Measurements from ENCODE around the gene FLYWCH2. TPM values are rescaled to one million over a fixed set of nuclear protein-coding genes. Genes with fewer than 3 reads are reported as not detected.

Gene FLYWCH2
- total RNA-seq, 4 donors from 2014 or later = 19.5 to 54.5 (median 30.2) TPM

GRCh38 chr16:2898831-2899563 lies 16.0 kb downstream of the FLYWCH2 start:
- H3K4me3 ChIP-seq = no peak overlapping the region
- DNase-seq (no peak), ATAC-seq (no peak)
- peaks cover 4 to 6% of the 10 kb centered on the region in 2 donors for H3K4me1 ChIP-seq
- TF ChIP-seq, protein P1, sequence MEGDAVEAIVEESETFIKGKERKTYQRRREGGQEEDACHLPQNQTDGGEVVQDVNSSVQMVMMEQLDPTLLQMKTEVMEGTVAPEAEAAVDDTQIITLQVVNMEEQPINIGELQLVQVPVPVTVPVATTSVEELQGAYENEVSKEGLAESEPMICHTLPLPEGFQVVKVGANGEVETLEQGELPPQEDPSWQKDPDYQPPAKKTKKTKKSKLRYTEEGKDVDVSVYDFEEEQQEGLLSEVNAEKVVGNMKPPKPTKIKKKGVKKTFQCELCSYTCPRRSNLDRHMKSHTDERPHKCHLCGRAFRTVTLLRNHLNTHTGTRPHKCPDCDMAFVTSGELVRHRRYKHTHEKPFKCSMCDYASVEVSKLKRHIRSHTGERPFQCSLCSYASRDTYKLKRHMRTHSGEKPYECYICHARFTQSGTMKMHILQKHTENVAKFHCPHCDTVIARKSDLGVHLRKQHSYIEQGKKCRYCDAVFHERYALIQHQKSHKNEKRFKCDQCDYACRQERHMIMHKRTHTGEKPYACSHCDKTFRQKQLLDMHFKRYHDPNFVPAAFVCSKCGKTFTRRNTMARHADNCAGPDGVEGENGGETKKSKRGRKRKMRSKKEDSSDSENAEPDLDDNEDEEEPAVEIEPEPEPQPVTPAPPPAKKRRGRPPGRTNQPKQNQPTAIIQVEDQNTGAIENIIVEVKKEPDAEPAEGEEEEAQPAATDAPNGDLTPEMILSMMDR (IDR thresholded peaks at IDR 0.05 in 4 of 5, conservative IDR thresholded peaks at IDR 0.05 in 1 of 5) = no peak
- no peak for TF ChIP-seq POLR2A (IDR thresholded peaks at IDR 0.05)
- H3K36me3 ChIP-seq = peaks cover 0 to 6% of the 10 kb centered on the region in 2 donors
- no peak overlapping the region for H3K27ac ChIP-seq
- H3K27me3 ChIP-seq = no peaks in the 10 kb centered on the region
- in situ Hi-C loops (cut with MboI; ENCODE audit: low sequenced_read_pairs in 4 of 4) = no loop called here
- H3K9me3 ChIP-seq = no peaks in the 10 kb centered on the region
- intact Hi-C loops (cut with DNase I; ENCODE audit: low total_unique reads) = no loop called here

- in situ Hi-C loops (cut with MboI; ENCODE audit: low sequenced_read_pairs in 4 of 4) = no loop called here
- Histone ChIP-seq H3K9me3 (no peaks in the 10 kb centered on the region), H3K27ac (no peak overlapping the region), H3K36me3 (peaks cover 0 to 6% of the 10 kb centered on the region in 2 donors), H3K4me1 (peaks cover 4 to 7% of the 10 kb centered on the region in 2 donors), H3K4me3 (no peak overlapping the region), H3K27me3 (no peaks in the 10 kb centered on the region)
- intact Hi-C loops (cut with DNase I; ENCODE audit: low total_unique reads) = no loop called here
- ATAC-seq (no peak), DNase-seq (no peak)
- no peak for TF ChIP-seq POLR2A (IDR thresholded peaks at IDR 0.05)
- TF ChIP-seq, protein P1 (IDR thresholded peaks at IDR 0.05 in 4 of 5, conservative IDR thresholded peaks at IDR 0.05 in 1 of 5) = no peak
These were observed 16.6 kb downstream of the FLYWCH2 start for GRCh38 chr16:2899564-2900072.

- no peak for TF ChIP-seq POLR2A (IDR thresholded peaks at IDR 0.05)
- TF ChIP-seq, protein P1 (IDR thresholded peaks at IDR 0.05 in 4 of 5, conservative IDR thresholded peaks at IDR 0.05 in 1 of 5) = no peak
- intact Hi-C loops (cut with DNase I; ENCODE audit: low total_unique reads) = no loop called here
These were observed 17.6 kb downstream of the FLYWCH2 start for GRCh38 chr16:2900526-2901075.

DNA sequence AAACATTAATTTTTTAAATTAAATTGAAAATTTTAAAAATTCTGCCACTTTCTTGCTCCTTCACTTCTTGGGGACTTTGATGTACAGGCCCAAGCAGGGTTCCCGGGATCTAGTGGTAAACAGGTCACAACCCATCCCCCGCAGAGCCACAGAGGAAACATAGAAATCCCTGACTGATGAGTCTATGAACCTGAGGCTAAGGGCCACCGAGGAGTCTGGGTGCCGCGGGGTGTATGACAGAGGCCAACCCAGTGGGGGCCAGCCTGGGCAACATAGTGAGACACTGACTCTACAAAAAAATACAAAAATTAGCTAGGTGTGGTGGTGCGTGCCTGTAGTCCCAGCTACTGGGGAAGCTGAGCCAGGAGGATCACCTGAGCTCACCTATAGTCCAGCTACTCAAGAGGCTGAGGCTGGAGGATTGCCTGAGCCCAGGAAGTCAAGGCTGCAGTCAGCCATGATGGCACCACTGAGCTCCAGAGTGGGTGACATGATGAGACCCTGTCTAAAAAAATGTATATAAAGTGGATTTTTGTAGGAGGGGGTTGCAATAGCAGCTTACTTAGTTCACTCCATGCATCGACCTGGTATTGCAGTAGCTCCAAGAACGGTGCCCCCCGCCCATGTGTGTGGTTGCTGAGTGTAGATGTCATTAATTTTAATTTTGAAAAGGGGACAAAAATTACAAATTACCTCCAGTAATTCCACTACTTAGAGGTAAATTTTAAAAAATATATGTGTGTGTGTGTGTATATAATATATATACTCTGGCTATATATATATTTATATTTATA lies 19.5 kb downstream of the FLYWCH2 start:
- intact Hi-C loops (cut with DNase I; ENCODE audit: low total_unique reads) (no loop called here), in situ Hi-C loops (cut with MboI; ENCODE audit: low sequenced_read_pairs in 4 of 4) (no loop called here)
- ATAC-seq (no peak), DNase-seq (no peak)
- peaks cover 11 to 14% of the 10 kb centered on the region in 2 donors for H3K4me1 ChIP-seq
- no peaks in the 10 kb centered on the region for H3K36me3 ChIP-seq
- no peaks in the 10 kb centered on the region for H3K27me3 ChIP-seq
- H3K9me3 ChIP-seq = no peaks in the 10 kb centered on the region
- TF ChIP-seq POLR2A (IDR thresholded peaks at IDR 0.05) = no peak
- TF ChIP-seq, protein P1 (IDR thresholded peaks at IDR 0.05 in 4 of 5, conservative IDR thresholded peaks at IDR 0.05 in 1 of 5) = no peak
- no peak overlapping the region for H3K27ac ChIP-seq
- no peak overlapping the region for H3K4me3 ChIP-seq

More at GRCh38 chr16:2900526-2901075, 17.6 kb downstream of the FLYWCH2 start:
- ATAC-seq = no peak
- in situ Hi-C loops (cut with MboI; ENCODE audit: low sequenced_read_pairs in 4 of 4) = no loop called here
- no peak overlapping the region for H3K27ac ChIP-seq
- no peak for DNase-seq
- H3K4me1 ChIP-seq = peaks cover 4 to 7% of the 10 kb centered on the region in 2 donors
- no peaks in the 10 kb centered on the region for H3K9me3 ChIP-seq
- H3K36me3 ChIP-seq = peaks cover 0 to 6% of the 10 kb centered on the region in 2 donors
- H3K4me3 ChIP-seq = no peak overlapping the region
- no peaks in the 10 kb centered on the region for H3K27me3 ChIP-seq
